Cardiac fibroblast (primary cell): ENCODE results near the gene TRMT1.
A peak's percentile ranks its signal among the peaks of the same experiment; 100 is the strongest.

ENCODE experiments used
- DNase-seq, 2 donors: peaks; one replicate each; pipeline versions ENCODE4 v3.0.0 to v3.0.0-alpha.2; 2010; ENCODE audit warnings: low read depth in 2 of 2
- H3K4me3 ChIP-seq, 2 donors: replicated peaks in 1 of 2; 1 replicate in 1 of 2; 2 replicates in 1 of 2; pipeline ENCODE4 v1.5.1; 2011; ENCODE audit warnings: low read depth in 2 of 2, low read length in 2 of 2, mild to moderate bottlenecking in 2 of 2, moderate library complexity in 1 of 2
- TF ChIP-seq, protein P1 (sequence below): IDR thresholded peaks from one replicate; pipeline ENCODE4 v1.5.1; 2011; ENCODE audit warnings: low read depth, mild to moderate bottlenecking, low read length, inconsistent platforms

The TRMT1 gene

DNA sequence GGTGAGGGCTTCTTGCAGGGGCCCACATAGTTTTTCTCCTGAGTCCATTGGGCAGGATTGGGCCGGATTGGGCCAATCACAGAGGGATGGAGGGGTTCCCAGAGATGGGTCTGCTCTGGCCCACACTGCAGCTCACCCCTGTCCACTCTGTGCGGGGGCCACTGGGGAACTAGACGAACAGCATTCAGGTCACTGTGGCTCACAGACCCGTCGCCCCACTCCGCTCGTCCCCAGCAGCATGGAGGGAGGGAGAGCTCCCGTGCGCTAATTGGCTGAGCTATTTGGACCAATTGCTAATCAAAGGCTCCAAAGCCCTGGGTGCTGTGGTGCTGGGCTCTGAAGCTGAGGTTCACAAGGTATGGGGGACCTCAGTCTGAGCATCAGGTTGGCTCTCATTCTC, 12.8 kb upstream of the TRMT1 start:
- DNase-seq = no peak
- TF ChIP-seq, protein P1, sequence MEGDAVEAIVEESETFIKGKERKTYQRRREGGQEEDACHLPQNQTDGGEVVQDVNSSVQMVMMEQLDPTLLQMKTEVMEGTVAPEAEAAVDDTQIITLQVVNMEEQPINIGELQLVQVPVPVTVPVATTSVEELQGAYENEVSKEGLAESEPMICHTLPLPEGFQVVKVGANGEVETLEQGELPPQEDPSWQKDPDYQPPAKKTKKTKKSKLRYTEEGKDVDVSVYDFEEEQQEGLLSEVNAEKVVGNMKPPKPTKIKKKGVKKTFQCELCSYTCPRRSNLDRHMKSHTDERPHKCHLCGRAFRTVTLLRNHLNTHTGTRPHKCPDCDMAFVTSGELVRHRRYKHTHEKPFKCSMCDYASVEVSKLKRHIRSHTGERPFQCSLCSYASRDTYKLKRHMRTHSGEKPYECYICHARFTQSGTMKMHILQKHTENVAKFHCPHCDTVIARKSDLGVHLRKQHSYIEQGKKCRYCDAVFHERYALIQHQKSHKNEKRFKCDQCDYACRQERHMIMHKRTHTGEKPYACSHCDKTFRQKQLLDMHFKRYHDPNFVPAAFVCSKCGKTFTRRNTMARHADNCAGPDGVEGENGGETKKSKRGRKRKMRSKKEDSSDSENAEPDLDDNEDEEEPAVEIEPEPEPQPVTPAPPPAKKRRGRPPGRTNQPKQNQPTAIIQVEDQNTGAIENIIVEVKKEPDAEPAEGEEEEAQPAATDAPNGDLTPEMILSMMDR = no peak
- H3K4me3 ChIP-seq = no peak overlapping the region

DNA sequence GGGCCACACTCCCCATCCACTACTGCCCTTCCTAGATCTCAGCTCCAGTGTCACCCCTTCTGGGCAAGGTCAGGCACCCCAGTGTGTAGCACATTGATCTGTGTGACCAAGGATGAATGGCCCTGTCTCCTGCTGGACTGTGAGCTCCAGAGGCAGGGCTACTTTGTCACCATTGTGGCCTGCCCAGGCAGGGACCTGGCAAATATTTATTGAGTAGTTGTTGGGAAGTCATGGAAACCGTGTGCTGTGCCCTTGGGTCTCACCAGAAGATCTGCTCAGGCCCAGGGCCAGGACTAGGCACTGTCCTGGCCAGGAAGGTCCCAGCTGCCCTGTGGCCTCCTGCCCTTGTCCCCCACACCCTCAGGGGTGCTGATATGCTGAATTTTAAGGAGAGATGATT, 12.0 kb upstream of the TRMT1 start:
- no peak overlapping the region for H3K4me3 ChIP-seq
- TF ChIP-seq, protein P1 = no peak
- no peak for DNase-seq

DNA sequence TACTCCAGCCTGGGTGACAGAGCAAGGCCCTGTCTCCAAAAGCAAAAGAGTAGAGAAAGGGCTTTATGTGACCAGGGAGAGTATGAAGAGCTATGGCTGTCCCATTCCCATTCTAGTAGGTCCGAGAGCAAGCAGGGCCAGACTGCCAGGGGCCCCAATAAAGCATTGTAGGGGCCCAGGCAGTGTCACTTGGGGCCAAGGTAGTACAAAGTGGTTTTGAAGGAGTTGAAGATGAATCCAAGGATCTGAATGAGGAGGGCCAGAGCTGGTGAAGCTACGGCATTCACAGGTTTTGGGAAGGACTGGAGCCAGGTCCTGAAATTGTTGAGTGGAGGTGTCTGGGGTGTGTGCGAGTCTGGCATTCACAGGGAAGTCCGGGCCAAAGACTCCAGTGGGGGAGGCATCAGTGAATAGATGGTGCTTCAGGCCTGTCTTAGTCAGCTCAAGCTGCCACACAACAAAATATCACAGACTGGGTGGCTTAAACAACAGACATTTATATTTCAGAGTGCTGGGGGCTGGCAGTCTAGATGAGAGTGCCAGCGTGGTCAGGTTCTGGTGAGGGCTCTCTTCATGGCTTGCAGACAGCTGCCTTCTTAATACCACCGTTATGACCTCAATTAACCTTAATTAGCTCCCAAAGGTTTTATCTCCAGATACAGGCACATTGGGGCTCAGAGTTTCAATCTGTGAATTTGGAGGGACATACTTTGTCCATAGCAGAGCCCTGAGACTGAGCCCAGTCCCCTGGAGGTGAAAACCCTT, 11.5 kb upstream of the TRMT1 start:
- no peak for DNase-seq
- H3K4me3 ChIP-seq = no peak overlapping the region
- TF ChIP-seq, protein P1 = no peak

DNA sequence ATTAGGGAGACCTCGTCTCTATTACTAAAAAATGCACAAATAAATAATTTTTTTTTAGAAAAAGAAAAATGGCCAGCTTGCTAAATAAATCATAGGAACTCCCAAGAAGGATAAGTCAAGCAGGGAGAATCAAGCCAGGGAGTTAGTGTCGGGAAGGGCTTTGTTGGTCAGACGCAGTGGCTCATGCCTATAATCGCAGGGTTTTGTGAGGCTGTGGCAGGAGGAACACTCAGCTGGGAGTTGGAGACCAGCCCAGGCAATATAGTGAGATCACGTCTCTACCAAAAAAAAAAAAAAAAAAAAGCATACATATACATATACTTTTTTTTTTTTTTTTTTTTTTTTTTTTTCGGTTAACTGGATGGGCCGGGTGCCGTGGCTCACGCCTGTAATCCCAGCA, 10.5 kb upstream of the TRMT1 start:
- TF ChIP-seq, protein P1 = no peak
- H3K4me3 ChIP-seq = no peak overlapping the region
- peak in 1 of 2 donors; percentile 39 for DNase-seq

DNA sequence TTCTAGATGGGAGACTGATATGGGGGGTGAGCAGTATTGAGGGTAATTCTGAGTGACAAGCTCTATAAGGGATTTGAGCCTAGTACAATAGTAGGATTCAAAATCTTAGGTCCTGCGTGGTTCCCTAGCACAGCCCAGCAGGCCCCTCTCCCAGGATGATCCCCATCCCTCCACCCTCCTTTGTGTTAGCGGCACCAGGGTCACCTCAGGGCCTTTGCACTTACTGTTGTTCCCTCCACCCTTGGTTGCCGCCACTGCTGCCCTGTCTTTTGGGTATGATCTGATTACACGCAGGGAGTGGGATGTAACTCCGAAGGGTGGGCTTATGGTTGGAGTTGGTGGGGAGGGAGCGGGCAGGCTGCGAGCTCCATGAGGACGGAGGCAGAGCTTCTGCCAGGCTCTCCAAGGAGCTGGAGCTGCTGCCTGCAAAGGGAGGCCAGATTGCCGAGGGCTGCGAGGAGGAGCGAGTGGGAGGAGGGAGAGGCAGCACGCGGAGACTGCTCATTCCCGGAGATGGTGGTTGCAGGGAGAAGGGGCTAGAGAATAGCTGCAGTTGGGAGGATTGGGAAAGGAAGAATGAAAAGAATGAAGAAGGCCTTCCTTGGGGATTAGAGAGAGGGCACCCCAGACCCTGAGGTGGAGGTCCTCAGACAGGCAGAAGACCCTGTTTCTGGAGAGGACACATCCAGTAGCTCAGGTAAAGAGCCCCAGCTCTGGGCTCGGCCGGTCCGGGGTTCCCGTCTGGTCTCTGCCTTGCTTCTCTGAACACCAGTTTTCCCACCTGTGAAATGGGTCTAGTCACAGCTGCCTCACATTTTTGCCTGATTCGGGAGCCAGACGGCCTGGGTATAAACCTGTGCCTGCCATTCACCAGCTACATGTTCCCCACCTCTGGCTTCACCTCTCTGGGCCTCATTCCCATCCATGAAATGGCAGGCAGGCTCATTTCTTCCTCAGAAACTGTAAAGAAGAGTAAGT, 6.7 kb upstream of the TRMT1 start:
- TF ChIP-seq, protein P1 = no peak
- no peak overlapping the region for H3K4me3 ChIP-seq
- DNase-seq = no peak

DNA sequence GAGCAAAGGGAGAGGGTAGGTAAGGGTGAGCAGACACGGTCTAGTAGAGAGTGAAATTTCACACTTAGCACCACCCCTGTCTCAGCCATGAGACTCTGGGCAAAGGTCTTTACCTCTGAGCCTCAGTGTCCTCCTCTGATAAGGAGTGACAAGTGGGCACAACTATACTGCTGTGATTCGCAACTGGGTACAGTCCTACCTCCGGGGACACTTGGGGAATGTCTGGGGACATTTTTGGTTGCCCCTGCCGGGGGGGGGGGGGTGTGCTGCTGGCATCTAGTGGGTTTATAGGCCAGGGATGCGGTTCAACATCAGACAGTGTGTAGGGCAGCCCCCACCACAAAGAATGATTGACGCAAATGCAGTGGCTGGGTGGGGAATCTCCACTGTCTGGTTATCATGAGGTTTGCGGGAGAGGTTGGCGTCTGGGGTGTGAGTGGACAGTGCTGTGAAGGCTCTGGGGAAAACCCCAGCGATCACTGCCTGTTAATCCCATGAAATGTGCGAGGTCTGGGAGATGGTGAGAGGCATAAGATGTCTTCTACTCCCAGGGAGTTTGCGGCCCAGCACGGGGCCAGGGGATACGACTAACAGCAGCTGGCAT, 5.8 kb upstream of the TRMT1 start:
- no peak overlapping the region for H3K4me3 ChIP-seq
- DNase-seq = no peak
- TF ChIP-seq, protein P1 = no peak
